Bronchial epithelial cell (primary cell): Measurements from ENCODE around the gene SLC29A2. TPM values are rescaled to one million over a fixed set of nuclear protein-coding genes. Genes with fewer than 3 reads are reported as not detected.

Experiments
- DNase-seq: peaks from one replicate; pipeline ENCODE4 v3.0.0-alpha.2; 2010; ENCODE audit warnings: low read depth
- FAIRE-seq: peaks from 2 replicates; lab custom pipeline; 2011; peaks lifted over from hg19 to GRCh38; lab: Jason Lieb, UNC
- H3K27me3 ChIP-seq: 2 replicates; pipeline ENCODE4 v1.5.1; 2011; ENCODE audit warnings: low read length; ENCODE audit not compliant: control insufficient read depth, insufficient read depth
- H3K36me3 ChIP-seq: 2 replicates; pipeline ENCODE4 v1.5.1; 2011; ENCODE audit warnings: low read length; ENCODE audit not compliant: control insufficient read depth, insufficient read depth
- H3K4me3 ChIP-seq: 2 replicates; pipeline ENCODE4 v1.5.1; 2011; ENCODE audit warnings: mild to moderate bottlenecking, low read depth, low read length, control low read depth
- total RNA-seq: library from RNA; depleted of rRNA; stranded (reverse); fragments of >200 nt; gene quantifications from 2 replicates; pipeline ENCODE4 v1.2.1, GENCODE V29; 2014
- TF ChIP-seq, protein P1 (sequence below): IDR thresholded peaks from 2 replicates; pipeline ENCODE4 v1.5.1; 2011; ENCODE audit warnings: mild to moderate bottlenecking, moderate library complexity, low read length, control low read depth, inconsistent platforms; ENCODE audit not compliant: insufficient read depth, severe bottlenecking

Gene SLC29A2
- total RNA-seq, 1 donor from 2014 or later, result 2.1 TPM

GRCh38 chr11:66411323-66411722 lies 39.8 kb upstream of the SLC29A2 start:
- Histone ChIP-seq H3K4me3 (no peak overlapping the region), H3K27me3 (peaks cover 15% of the 10 kb centered on the region), H3K36me3 (no peaks in the 10 kb centered on the region)
- FAIRE-seq (no peak), DNase-seq (no peak)
- TF ChIP-seq, protein P1, sequence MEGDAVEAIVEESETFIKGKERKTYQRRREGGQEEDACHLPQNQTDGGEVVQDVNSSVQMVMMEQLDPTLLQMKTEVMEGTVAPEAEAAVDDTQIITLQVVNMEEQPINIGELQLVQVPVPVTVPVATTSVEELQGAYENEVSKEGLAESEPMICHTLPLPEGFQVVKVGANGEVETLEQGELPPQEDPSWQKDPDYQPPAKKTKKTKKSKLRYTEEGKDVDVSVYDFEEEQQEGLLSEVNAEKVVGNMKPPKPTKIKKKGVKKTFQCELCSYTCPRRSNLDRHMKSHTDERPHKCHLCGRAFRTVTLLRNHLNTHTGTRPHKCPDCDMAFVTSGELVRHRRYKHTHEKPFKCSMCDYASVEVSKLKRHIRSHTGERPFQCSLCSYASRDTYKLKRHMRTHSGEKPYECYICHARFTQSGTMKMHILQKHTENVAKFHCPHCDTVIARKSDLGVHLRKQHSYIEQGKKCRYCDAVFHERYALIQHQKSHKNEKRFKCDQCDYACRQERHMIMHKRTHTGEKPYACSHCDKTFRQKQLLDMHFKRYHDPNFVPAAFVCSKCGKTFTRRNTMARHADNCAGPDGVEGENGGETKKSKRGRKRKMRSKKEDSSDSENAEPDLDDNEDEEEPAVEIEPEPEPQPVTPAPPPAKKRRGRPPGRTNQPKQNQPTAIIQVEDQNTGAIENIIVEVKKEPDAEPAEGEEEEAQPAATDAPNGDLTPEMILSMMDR, result no peak

DNA sequence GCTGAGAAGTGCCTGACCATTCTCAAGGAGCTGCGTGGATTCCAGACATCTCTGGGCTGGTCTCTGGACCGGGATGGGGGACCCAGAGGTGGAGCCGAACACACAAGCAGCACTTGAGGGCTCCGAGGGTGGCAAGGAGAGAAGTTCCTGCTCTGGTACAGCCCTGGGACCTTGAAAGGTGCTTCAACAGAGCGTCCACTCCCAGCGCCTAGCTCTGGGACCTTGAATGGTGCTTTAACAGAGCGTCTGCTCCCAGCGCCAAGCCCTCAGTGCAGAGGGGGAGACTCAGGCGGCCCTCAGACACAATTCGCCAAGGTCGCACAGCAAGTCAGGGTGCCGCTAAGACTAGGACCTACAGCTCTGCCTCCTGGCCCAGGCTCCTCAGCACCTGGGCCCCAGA lies 38.6 kb upstream of the SLC29A2 start:
- FAIRE-seq (no peak), DNase-seq (no peak)
- TF ChIP-seq, protein P1, result no peak
- Histone ChIP-seq H3K27me3 (peaks cover 17% of the 10 kb centered on the region), H3K36me3 (no peaks in the 10 kb centered on the region), H3K4me3 (no peak overlapping the region)

GRCh38 chr11:66409226-66409625 lies 37.7 kb upstream of the SLC29A2 start:
- TF ChIP-seq, protein P1, result no peak
- Histone ChIP-seq H3K27me3 (peaks cover 16% of the 10 kb centered on the region), H3K36me3 (no peaks in the 10 kb centered on the region), H3K4me3 (no peak overlapping the region)
- DNase-seq, result no peak
- FAIRE-seq, result no peak

- Histone ChIP-seq H3K36me3 (no peaks in the 10 kb centered on the region), H3K27me3 (peaks cover 14% of the 10 kb centered on the region), H3K4me3 (peak overlapping the region; percentile 26)
- TF ChIP-seq, protein P1, result peak; percentile 99
- FAIRE-seq, result peak; percentile 60
- DNase-seq, result peak; percentile 67
Measured at GRCh38 chr11:66408488-66409214, 37.1 kb upstream of the SLC29A2 start.

DNA sequence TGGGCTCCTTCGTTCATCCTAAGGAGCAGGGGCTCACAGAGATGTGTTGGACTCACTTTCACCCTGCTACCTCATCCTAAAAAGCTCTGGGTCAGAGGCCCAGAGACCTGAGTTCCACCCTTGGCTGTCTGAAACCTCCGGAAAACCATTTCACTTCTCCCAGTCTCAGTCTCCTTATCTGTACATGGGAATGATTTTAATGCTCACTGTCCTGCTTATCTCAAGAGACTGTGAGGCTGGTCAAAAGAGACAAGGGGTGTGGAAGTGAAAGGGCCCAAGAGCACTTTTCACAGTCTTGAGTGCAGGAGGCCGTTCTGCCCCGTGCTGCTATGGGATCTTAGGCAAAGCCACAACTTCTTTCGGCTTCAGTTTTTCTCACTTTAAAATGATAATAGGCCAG lies 36.1 kb upstream of the SLC29A2 start:
- H3K27me3 ChIP-seq, result peaks cover 14% of the 10 kb centered on the region
- FAIRE-seq (no peak), DNase-seq (no peak)
- H3K4me3 ChIP-seq, result no peak overlapping the region
- TF ChIP-seq, protein P1, result no peak
- H3K36me3 ChIP-seq, result no peaks in the 10 kb centered on the region

- FAIRE-seq, result no peak
Measured at GRCh38 chr11:66393954-66394353, 22.4 kb upstream of the SLC29A2 start.

More at GRCh38 chr11:66393954-66394353, 22.4 kb upstream of the SLC29A2 start:
- H3K4me3 ChIP-seq, result no peak overlapping the region
- no peak for DNase-seq
- H3K27me3 ChIP-seq, result peaks cover 2% of the 10 kb centered on the region
- H3K36me3 ChIP-seq, result no peaks in the 10 kb centered on the region
- TF ChIP-seq, protein P1, result no peak
